Spleen (tissue), 11 donors: ENCODE measurements around the gene GNA14. TPM values are rescaled to one million over a fixed set of nuclear protein-coding genes. Genes with fewer than 3 reads are reported as not detected.

Experiments used
- DNase-seq: peaks from one replicate; pipeline ENCODE4 v3.0.0-alpha.2; 2020
- H3K27ac ChIP-seq, 8 donors: fragments of 200-600 bp; sonication (generic) in 7 of 8; 1 replicate in 4 of 8; 2 replicates in 4 of 8; pipeline versions ENCODE4 v1.5.0 to v1.8.0; 2016 to 2021; ENCODE audit warnings: inconsistent platforms in 4 of 8, mild to moderate bottlenecking in 4 of 8, moderate library complexity in 1 of 8
- H3K27me3 ChIP-seq, 7 donors: fragments of 200-600 bp; sonication (generic) in 6 of 7; replicated peaks in 1 of 7; 1 replicate in 4 of 7; 2 replicates in 3 of 7; pipeline versions ENCODE4 v1.5.0 to v1.8.0; 2016 to 2021; ENCODE audit warnings: inconsistent platforms in 3 of 7, mild to moderate bottlenecking in 1 of 7
- H3K36me3 ChIP-seq, 6 donors: fragments of 200-600 bp; sonication (generic) in 5 of 6; 1 replicate in 4 of 6; 2 replicates in 2 of 6; pipeline versions ENCODE4 v1.5.0 to v1.8.0; 2016 to 2021; ENCODE audit warnings: inconsistent platforms in 2 of 6
- H3K4me1 ChIP-seq, 6 donors: fragments of 200-600 bp; sonication (generic) in 5 of 6; 1 replicate in 3 of 6; 2 replicates in 3 of 6; pipeline versions ENCODE4 v1.5.0 to v1.8.0; 2016 to 2021; ENCODE audit warnings: inconsistent platforms in 3 of 6
- H3K4me3 ChIP-seq, 8 donors: fragments of 200-600 bp; sonication (generic) in 7 of 8; 1 replicate in 4 of 8; 2 replicates in 4 of 8; pipeline versions ENCODE4 v1.5.0 to v1.8.0; 2016 to 2021; ENCODE audit warnings: inconsistent platforms in 4 of 8, mild to moderate bottlenecking in 4 of 8, moderate library complexity in 2 of 8
- H3K9me3 ChIP-seq, 8 donors: fragments of 200-600 bp; sonication (generic) in 7 of 8; 1 replicate in 4 of 8; 2 replicates in 4 of 8; pipeline versions ENCODE4 v1.5.0 to v1.8.0; 2016 to 2021; ENCODE audit warnings: inconsistent platforms in 4 of 8
- CTCF ChIP-seq, 11 experiments: fragments of 200-600 bp in 7 of 11; fragments of 450-650 bp in 4 of 11; sonication (generic) in 4 of 11; IDR thresholded peaks in 8 of 11; conservative IDR thresholded peaks in 3 of 11; 1 replicate in 7 of 11; 2 replicates in 4 of 11; pipeline versions ENCODE4 v1.4.0 to v1.8.0; 2016 to 2021; ENCODE audit warnings: antibody characterized with exemption in 11 of 11, inconsistent platforms in 4 of 11, mild to moderate bottlenecking in 1 of 11
- POLR2A ChIP-seq, 3 donors: fragments of 450-650 bp; IDR thresholded peaks; one replicate each; pipeline ENCODE4 v1.5.1; 2017; ENCODE audit warnings: antibody characterized with exemption in 3 of 3, mild to moderate bottlenecking in 1 of 3
- POLR2AphosphoS5 ChIP-seq, 3 donors: sonication (generic); formaldehyde crosslinking; IDR thresholded peaks; one replicate each; pipeline ENCODE4 v1.5.1; 2017; ENCODE audit warnings: antibody characterized with exemption in 3 of 3
- WGBS, 5 donors: extraction: QIAGEN DNeasy Blood & Tissue Kit in 3 of 5; methylation state at CpG; one replicate each; pipeline versions ENCODE4 v1.1.5 to v1.1.7; 2013 to 2018; 5-methylcytosine and 5-hydroxymethylcytosine counted together
- intact Hi-C: fragments of 100-400 bp; cut with DNase I; formaldehyde crosslinking; loops from one replicate; pipeline ENCODE4 v1.15.0; 2023; ENCODE audit warnings: low total_unique reads
- polyA plus RNA-seq, 3 donors: library from polyadenylated mRNA; stranded (reverse); fragments of 200-250 nt; gene quantifications; one replicate each; pipeline ENCODE4 v1.2.1, GENCODE V29; 2013
- total RNA-seq, 7 donors: library from RNA; depleted of rRNA in 3 of 7; stranded (reverse); fragments of >200 nt in 3 of 7; fragmentation: NEBNext Ultra II Directional in 4 of 7; extraction: Animal tissue kit (Norgen Biotek cat#: 25700) in 4 of 7; gene quantifications; one replicate each; pipeline versions ENCODE4 v1.1.0 to v1.2.1, GENCODE V29; 2016 to 2021
- donor health status: healthy with polysubstance abuse.
- donor health status: DM: no; HTN: no; CAD: no; lungs with moderate emphysema.
- donor health status: DM: no; HTN: no; CAD: no.
- donor health status: Bipolar disorder and iron deficiency.
- donor health status: healthy.
- donor health status: DM: no; HTN: no; CAD: no.
- donor health status: DM: yes; HTN: yes; CAD: no.

The GNA14 gene
- total and polyA plus RNA-seq, 10 donors = 1.7 to 41.7 (median 7.9) TPM

- no peak for DNase-seq
- H3K27ac ChIP-seq = peak overlapping the region in 5 of 8 donors; percentile 13 to 30 (median 22)
- peaks cover 0 to 7% (median 0%) of the 10 kb centered on the region in 7 donors for H3K27me3 ChIP-seq
- H3K9me3 ChIP-seq = no peaks in the 10 kb centered on the region
- intact Hi-C loops = no loop called here
- no peaks in the 10 kb centered on the region for H3K36me3 ChIP-seq
- WGBS, 5 donors = 32 to 49% (median 43%) methylated on average over 2 of the region's 2 CpGs
- H3K4me1 ChIP-seq = peaks cover 0 to 16% (median 6%) of the 10 kb centered on the region in 6 donors
- H3K4me3 ChIP-seq = no peak overlapping the region
- TF ChIP-seq CTCF (IDR thresholded peaks at IDR 0.05 in 8 of 11, conservative IDR thresholded peaks at IDR 0.05 in 3 of 11) (no peak), POLR2AphosphoS5 (IDR thresholded peaks at IDR 0.05) (no peak), POLR2A (IDR thresholded peaks at IDR 0.05) (no peak)
Observed at GRCh38 chr9:77588271-77588937, 59.7 kb downstream of the GNA14 start.

GRCh38 chr9:77587851-77588250 lies 60.3 kb downstream of the GNA14 start:
- Histone ChIP-seq H3K4me3 (no peak overlapping the region), H3K36me3 (no peaks in the 10 kb centered on the region), H3K27ac (peak overlapping the region in 3 of 8 donors; percentile 8 to 30 (median 26)), H3K4me1 (peaks cover 0 to 14% (median 5%) of the 10 kb centered on the region in 6 donors), H3K9me3 (no peaks in the 10 kb centered on the region), H3K27me3 (peaks cover 0 to 7% (median 0%) of the 10 kb centered on the region in 7 donors)
- intact Hi-C loops = no loop called here
- DNase-seq = no peak
- TF ChIP-seq CTCF (IDR thresholded peaks at IDR 0.05 in 8 of 11, conservative IDR thresholded peaks at IDR 0.05 in 3 of 11) (no peak), POLR2AphosphoS5 (IDR thresholded peaks at IDR 0.05) (no peak), POLR2A (IDR thresholded peaks at IDR 0.05) (no peak)
- 60 to 81% (median 66%) methylated on average over 2 of the region's 2 CpGs for WGBS, 5 donors

GRCh38 chr9:77587042-77587441 lies 61.1 kb downstream of the GNA14 start:
- Histone ChIP-seq H3K27me3 (peaks cover 0 to 7% (median 0%) of the 10 kb centered on the region in 7 donors), H3K9me3 (no peaks in the 10 kb centered on the region), H3K4me1 (peaks cover 0 to 13% (median 3%) of the 10 kb centered on the region in 6 donors), H3K36me3 (no peaks in the 10 kb centered on the region), H3K27ac (no peak overlapping the region), H3K4me3 (no peak overlapping the region)
- intact Hi-C loops = no loop called here
- no peak for DNase-seq
- TF ChIP-seq CTCF (IDR thresholded peaks at IDR 0.05 in 8 of 11, conservative IDR thresholded peaks at IDR 0.05 in 3 of 11) (no peak), POLR2AphosphoS5 (IDR thresholded peaks at IDR 0.05) (no peak), POLR2A (IDR thresholded peaks at IDR 0.05) (no peak)

- intact Hi-C loops = no loop called here
- 87 to 96% (median 92%) methylated on average over 12 of the region's 12 CpGs for WGBS, 5 donors
- no peak for DNase-seq
Observed at GRCh38 chr9:77586591-77586990, 61.5 kb downstream of the GNA14 start.

More at GRCh38 chr9:77586591-77586990, 61.5 kb downstream of the GNA14 start:
- no peaks in the 10 kb centered on the region for H3K36me3 ChIP-seq
- peaks cover 0 to 7% (median 0%) of the 10 kb centered on the region in 7 donors for H3K27me3 ChIP-seq
- H3K4me1 ChIP-seq = peaks cover 0 to 13% (median 3%) of the 10 kb centered on the region in 6 donors
- TF ChIP-seq POLR2AphosphoS5 (IDR thresholded peaks at IDR 0.05) (no peak), CTCF (IDR thresholded peaks at IDR 0.05 in 8 of 11, conservative IDR thresholded peaks at IDR 0.05 in 3 of 11) (no peak), POLR2A (IDR thresholded peaks at IDR 0.05) (no peak)
- no peak overlapping the region for H3K4me3 ChIP-seq
- H3K9me3 ChIP-seq = no peaks in the 10 kb centered on the region
- H3K27ac ChIP-seq = no peak overlapping the region
